Stimulated activated CD4-positive, alpha-beta T cell treated with anti-CD3 and anti-CD28 coated beads, Interleukin-2, amount 100 ng/mL, for 24 hours (primary cell): ENCODE results near the gene TRIL.
A peak's percentile ranks its signal among the peaks of the same experiment; 100 is the strongest.

Experiments
- DNase-seq, 2 donors: peaks; one replicate each; pipeline ENCODE4 v3.0.0-alpha.2; 2020

TRIL gene

DNA sequence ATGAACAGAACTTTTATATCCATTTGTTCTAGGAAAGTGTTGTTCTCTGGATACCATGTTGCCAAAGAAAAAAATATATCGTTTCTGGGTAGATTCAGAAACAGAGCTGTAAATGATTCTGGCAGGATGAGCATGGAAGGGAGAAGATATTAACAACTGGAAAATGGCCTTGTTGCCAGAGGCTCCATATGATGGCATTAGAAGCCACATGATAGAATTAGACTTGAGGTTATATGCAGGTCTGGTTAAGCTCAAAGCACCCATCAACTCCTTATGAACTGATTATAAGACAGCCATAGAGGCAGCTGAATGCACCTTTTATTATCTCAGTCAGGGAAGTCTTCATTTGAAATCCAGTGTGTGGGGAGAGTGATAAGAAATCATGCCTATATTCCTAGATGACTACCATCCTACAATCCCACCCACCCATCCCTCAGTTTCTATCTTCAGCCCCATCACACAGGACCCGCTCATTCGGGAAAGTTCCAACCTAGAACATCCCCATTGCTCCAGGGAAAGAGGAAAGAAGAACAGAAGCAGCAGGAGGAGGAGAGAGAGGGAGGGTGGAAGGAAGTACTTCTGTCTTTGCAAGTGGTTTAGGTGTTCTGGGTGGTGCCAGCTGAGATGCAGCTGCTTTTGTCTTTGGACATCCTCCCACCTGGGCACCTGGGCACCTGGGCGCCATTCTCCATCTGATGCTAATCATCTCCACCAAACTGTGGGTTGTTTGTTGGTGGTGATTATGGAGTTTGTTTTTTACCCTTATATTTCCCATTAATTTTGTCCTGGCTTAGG lies 25.5 kb upstream of the TRIL start:
- DNase-seq, result no peak

DNA sequence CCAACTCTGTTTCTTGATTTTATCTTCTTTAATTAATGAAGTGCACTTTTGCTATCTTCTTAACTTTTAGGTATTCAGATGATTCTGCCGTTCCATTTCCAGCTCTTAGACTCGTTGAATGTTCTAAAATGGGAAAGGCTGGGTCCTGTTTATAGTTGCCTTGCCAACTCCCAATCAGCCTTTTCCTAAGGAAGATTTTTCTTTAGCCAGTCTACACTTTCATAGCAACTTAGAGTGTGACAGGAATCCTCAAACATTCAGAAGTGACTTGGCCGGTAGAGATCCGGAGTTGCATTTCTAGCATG lies 23.0 kb upstream of the TRIL start:
- no peak for DNase-seq

DNA sequence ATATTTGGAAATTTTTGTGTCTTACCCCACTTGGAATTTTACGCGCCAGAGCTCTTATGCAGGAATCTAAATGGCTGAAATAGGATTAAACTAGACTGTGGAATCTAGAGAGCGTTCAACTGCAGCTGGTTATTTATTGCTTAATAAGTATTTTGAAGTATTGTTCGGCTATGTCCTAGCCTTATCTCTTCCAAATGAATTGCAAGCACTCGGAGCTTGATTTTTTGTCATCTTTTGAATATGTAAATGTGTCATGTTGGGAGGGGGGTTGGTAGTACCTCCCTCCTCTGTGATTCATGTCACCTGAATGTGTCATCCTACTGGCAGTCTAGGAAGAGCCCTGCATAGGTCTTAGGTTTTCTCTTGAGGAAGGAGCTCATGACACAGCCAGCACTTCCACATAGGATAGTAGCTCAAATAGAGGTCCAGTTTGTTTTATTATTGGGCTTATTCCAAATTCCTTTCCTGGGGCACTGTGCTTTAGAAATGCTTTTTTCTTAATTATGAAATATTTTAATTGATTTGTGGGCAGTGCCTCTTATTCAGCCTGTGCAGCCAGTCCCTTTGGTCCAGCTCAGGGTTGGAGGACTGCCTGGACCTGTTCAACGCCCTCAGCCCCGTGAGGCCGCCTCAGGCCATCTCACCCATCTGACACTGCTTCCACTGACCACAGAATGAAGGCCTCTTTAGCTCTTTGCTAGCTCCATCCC lies 22.5 kb upstream of the TRIL start:
- no peak for DNase-seq

DNA sequence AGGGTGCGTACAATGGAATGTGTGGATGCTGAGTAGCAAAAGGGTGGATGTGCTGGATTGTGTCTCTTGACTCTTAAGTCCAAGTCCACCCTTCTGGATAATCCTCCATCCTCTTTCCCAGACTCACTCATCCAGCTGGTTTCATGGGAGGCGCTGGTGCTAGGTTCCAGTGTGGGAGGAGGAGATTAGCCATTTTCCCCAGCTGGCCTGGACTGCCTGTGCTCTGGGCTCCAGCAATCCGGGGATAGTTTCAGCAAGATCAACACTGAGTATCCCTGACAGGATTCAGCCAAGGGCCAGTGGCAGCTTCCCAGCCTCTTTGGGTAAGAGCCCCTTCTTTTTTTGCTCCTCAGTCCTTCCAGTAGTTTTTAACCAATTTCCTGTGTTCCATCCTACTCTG lies 21.6 kb upstream of the TRIL start:
- DNase-seq, result no peak

DNA sequence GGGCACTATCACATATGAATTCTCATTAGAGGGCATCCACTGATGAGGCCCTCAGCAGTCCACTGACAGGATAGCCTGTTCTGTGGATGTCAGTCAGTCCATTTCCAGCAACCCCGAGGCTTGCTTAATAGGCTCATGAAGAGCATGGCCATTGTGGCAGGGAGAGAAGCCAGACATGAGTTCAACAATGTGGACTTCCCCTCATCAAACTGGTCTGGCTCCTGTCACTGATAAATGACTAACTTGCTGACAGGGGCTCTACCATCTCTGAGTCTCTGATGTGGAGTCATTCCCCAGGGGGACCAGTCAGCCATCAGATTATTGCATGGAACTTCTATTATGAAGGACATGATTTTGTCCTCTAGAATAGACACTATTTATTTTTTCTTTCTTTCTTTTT lies 19.8 kb upstream of the TRIL start:
- no peak for DNase-seq

DNA sequence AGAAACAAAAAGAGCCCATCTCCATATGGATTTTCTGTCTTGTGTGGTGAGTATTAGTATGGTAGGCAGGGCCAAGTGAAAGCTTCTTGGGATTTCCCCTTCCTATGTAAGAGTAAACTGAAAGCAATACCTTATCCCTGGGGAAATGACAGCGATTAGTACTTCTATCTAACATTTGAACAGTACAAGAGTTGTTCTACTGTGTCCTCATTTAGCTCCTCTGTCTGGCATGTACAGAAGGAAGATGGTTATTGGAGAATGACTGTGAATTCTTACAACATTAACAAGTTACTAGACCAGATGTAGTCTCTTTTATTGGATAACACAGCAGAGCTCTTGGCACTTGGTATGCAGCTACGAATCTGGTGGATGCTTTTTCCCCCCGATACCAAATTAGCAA lies 17.9 kb upstream of the TRIL start:
- DNase-seq, result no peak

DNA sequence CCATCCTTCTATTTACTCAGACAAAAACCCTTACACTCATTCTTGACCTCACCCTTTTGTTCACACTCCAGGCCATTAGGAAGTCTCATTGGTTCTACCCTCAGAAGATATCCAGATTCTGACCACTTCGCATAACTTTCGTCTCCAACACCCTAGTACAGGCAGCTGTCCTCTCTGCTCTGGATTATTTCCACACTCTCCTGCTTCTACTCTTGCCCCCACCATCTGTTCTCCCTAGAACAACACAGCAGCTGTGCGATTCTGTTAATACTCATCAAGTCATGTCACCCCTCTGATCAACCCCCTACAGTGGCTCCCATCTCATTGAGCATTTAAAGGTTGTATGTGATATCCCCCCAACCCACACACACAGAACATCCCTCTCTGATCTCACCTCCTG lies 15.5 kb upstream of the TRIL start:
- DNase-seq, result no peak

DNA sequence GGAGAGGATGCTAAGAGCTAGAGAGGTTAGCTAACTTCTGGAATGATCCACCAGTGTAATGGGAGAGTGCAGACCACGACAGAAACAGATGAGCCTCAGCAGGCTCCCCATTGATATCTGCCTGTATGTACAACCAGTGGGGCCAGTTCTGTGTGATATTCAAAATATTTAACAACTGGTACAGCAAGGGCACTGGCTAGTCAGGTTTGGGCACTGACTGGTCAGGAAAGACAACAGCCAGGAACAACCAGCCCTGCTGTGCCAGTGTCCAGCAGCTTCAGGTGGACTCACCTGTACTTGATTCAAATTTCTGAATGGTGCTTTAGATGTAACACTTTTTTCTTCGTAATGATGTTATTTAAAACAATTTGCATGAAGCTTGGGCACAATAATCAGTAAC lies 5.9 kb upstream of the TRIL start:
- DNase-seq, result no peak

DNA sequence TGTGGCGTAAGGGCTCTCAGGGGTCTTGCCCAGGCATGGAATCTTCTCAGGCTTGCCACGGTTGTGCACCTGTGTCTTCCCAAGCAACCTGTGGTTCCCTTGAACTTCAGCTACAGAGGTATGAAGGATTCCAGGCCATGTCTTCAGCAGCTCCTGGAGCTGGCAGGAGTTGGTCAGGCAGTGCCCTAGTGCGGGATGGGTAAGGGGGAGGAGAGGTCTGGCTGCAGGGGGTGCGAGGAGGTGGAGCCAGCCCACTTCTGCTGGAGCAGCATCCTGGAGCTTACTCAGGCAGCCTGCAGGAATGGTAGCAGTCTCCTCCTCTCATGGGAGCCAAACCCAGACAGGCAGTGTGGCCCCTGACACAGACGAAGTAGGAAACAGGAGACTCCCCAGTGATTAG lies 3.8 kb upstream of the TRIL start:
- DNase-seq, result no peak

DNA sequence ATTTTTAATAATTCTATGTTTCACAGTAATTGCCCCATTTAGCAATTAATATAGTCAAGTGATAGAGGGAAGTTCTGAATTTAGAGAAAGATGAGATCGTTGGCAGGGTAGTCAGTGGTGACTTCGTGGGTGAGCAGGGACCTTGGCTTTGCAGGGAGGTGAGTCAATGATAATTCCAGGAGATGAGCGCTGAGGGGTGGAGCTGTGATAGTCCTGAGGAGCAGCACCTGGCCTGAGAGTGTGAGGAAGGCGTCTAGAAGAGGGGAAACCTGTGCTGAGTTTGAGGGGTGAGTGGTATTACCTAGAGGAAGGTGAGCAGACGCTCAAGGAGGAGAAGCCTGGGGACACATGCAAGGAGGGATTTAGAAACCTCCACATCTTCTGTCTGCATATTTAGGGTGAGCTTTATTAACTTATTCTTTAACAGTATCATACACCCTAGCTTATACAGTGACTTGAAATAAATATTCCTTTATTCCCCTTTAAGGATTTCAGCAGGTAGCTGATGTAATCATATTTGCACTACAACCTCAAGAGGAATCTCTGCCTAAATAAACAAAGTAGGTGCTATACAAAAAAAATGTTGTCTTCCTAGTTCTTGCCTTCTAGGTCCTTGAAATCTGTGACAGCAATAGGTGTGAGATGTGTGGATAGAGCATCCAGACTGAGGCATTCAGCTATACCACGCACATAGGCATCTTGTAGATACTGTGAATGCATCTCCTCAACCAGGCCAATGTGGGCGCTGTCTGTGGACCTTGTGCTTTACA lies 2.1 kb upstream of the TRIL start:
- DNase-seq, result no peak

DNA sequence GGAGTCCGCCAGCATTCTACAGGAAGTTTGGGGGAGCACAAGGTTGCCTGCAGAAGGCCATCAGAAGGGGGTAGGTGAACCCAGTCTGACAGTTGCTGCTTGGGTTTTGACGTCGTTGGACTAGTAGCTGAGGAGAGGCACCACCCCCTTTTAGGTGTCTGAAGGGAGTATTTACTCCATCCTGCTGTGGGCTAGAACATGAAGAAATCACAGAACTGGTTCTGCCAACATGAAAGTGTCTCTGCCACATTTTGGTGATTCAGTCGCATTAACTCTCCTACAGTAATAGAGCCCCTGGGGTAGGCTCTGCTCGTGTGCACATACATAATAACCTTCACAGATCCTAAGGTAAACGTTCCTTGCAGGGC lies 834 bp upstream of the TRIL start:
- no peak for DNase-seq

DNA sequence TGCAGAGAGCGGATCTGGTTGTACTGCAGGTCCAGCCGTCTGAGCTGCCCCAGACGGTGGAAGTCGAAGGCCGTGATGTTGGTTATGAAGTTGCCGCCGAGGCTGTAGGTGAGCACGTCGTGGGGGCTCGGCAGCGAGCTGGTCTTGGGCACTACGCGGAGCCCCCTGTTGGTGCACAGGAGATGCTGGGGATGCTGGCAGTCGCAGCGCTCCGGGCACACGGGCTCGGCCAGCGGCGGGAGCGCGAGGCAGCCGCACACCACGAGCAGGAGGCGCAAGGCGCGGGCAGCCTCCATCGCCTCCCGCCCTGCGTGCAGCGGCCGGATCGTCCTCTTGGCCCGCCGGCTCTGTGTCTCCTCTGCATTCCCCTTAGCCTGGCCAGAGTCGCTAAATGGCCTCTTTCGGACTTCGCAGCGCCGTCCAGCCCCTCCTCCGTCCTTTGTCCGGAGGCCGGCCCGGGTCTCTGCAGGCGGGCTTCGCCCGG lies 337 bp downstream of the TRIL start:
- DNase-seq, result no peak

DNA sequence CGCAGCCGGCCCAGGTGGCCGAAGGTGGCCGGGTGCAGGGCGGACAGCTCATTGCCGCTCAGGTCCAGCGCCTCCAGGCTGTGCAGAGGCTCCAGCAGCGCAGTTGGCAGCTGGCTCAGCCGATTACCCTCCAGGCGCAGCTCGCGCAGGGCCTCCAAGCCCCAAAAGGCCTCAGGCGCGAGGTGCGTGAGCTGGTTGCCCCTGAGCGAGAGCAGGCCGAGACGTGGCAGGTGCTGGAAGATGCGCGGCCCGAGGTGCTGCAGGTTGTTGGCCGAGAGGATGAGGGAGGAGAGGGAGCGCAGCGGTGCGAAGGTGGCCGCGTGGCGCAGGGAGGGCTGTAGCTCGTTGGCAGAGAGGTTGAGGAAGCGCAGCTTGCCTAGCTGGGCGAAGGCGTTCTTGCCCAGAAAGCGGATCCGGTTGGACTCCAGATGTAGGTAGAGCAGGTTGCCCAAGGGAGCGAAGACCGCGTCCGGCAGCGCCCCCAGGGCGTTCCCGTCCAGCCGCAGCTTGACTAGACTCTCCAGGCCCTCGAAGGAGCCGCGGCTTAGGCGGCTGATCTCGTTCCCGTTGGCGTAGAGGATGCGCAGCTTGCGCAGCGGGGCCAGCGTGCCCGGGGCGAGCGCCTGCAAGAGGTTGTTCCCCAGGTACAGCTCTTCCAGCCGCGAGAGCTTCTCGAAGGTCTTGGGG lies 923 bp downstream of the TRIL start:
- peak in 1 of 2 donors; percentile 15 for DNase-seq

DNA sequence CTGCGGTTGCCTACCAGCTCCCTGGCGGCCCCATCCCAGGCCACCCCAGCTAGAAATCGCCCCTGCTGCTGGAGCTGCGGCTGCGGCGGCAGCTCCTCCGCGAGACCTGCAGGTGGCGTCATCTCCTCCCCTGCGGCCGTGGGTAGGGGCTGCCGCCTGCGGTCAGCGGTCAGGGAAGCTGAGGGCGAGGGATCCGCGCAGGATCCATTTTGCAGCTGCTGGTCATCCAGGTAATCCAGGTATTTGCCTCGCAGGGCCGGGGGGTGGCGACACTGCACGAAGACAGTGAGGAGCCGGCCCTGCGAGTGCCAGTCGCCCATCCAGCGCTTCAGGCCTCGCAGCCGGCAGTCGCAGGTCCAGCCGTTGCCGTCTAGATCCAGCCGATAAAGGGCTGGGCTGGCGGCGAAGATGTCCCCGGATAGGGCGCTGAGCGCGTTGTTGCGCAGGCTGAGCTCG lies 1.5 kb downstream of the TRIL start:
- DNase-seq, result peak in 1 of 2 donors; percentile 35

DNA sequence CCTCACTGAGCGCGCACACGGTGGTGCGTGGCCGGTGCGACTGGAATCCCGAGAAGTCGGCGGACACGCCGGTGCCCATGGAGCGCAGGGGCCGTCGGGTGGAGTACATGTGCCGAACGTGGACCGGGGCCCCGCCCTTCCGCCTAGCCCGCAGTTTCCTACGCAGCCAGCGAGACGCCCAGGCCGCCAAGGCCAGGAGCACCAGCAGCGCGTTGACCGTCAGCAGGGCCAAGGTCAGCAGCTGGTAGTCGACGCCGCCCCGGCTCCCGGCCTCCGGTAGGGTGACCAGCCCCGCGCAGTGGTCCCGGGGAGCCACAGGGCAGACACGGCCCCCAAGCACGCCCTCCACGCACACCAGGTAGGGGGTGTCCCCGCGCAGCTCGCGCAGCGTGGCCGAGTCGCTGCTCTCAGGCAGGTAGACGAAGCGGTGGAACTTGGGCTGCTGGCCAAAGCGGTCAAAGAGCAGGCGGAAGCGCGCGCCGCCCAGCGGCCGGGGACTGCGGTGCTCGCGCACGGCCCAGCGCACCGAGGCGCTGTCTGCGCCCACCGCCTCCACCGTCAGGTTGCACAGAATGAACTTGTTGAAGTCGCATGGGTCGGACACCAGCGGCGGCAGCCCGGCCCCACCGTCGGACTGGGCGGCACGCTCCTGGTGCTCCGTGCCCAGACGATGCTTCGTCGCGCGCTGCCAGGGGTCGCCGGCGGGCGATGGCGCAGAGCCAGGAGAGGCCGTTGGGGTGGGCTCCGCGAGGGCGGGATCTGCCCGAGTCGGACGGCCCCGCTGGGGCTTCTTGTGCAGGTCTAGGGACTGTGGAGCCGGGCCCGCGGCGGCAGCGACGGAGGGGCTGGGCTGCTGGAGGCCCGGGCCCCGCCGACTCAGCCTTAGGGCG lies 2.2 kb downstream of the TRIL start:
- peak in 1 of 2 donors; percentile 51 for DNase-seq

DNA sequence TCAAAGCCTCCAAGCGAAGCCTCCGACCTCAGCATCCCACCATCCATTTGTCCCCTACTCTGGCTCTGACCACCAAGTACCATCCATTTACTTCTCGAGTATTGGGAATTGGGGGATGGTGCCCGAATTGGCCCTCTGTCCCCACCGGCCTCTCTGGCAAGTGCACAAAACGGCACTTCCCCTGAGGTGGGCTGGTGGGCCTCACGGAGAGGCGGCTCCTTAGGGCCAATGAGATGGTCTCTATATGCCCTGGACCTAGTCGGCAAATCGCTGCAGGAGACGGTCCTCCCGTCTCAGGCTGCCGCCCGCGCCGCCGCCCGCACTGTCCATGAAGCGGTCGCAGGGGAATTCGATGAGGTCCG lies 2.8 kb downstream of the TRIL start:
- no peak for DNase-seq

DNA sequence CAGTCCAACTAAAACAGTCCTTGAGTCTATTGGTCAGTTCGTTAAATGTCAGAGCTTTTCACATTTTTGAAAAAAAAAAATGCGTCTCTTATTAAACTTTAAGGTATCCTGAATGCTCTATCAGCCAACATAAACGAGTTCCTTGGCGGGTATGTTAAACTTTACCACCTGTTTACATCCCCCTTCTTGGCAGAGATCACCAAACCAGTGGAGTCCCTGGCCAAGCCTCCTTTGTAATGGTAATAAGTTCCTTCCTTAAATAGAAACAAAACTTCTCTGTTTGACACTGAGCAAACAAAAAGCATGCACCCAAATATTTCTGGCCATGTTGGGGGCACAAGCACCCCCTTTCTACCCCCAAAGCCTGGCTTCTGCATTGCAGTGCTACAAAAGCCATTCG lies 3.2 kb downstream of the TRIL start:
- DNase-seq, result no peak

DNA sequence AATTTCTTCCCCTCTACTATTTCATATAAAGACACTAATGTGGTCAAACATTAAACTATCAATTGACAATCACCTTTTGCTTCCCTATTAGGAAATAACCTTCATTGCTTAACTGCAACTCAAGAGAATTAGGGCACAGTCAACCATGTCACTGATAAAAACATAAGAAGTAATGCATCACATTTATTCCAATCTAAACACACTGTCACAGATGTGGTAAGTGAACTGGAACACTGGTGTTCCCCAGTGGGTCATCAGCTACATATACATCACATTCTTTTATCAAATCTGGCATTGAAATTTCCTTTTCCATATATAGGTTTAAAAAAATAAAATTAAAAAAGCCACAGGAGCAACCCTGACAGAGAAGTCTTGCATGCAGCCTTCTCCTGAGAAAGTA lies 3.7 kb downstream of the TRIL start:
- DNase-seq, result no peak

DNA sequence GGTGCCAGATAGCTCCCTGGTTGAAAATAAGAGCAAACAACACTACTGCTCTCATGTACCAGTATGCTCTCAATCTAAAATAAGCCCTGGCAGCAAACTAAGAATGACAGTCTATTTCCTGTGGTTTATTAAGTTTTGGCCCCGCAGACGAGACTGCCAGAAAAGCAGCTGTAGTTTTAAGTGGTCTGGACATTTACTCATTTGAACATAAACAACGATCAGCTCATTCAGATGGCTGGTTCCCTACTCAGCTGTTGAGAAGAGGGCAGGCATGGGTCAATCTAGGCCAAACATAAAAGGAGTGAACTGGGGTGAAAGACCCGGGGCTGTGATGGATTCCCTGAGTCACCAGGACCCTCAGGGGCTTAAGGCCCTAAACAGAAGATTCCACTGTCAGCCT lies 4.5 kb downstream of the TRIL start:
- DNase-seq, result no peak

DNA sequence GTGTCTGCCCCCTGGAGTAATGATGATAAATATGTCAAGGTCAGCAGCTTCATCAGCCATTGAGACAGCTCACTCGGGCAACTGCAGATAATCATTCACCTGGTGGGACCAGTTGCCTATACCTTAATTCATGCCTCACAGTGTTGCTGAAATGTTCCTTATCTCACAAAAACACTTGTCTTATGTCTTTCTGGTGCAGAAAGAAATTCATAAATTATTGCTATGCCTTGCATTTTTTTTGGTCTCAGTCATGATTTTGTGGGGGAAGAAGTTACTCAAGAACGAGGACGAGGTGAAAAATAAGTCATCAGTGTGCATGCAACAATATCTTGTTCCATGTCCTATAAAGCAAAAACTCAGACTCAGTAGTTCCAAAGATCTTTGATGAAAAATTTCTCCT lies 16.0 kb downstream of the TRIL start:
- no peak for DNase-seq

DNA sequence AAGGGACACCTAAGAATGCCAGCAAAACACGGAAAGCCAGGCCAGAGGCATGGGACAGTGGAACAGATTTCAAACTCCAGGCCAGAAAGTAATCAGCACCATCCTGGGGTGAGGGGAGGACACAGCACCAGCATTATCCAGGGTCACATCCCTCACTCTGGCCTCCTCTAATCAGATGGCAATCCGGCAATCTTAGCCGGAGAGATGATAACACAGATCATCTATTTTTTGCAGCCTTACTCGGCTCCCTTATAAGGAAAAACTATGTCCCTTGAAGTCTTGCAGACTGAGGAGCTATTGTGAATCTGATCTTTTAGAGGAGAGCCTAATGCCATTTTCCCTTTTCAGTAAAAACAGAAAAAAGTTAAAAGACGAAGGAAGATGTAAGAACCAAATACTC lies 16.5 kb downstream of the TRIL start:
- no peak for DNase-seq

DNA sequence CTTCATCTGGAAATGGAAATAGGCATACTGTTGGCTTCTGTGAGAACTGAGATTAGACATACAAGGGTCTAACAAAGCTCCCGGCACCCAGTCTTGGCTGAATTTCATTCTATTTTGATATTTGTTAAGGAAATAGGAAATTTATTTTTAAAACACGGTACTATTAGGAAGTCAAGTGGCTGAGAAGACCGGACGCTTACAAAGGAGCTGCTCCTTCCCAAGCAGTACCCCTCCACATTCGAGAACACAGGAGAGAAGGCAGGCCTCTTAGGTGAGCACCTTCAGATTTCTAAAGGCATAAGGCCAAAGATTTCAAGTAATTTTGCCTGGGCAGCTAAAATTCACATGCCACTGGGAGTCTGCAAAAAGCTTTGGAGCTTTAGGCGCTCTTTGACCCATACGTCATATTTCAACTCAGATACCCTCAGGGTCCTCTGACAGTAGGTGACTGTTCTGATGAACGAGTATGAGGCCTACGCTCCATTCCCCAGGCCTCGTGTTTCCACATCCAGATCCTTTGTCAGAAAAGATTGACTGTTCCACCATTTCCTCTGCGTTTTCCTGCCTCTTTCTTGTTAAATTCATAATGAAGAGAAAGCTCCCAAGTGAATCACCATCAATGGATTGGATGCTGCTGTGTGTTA lies 17.3 kb downstream of the TRIL start:
- DNase-seq, result no peak
